ENCODE results near the gene ZNF592.

GRCh38 chr15:84818261-84819131, 70.1 kb downstream of the ZNF592 start:
- TF ChIP-seq CTCF (IDR thresholded peaks at IDR 0.05; ENCODE audit: low read length) (no peak), EZH2 (IDR thresholded peaks at IDR 0.05; ENCODE audit: borderline replicate concordance, low read length) (no peak)

Measured in OCI-LY1 (cell line).